GM18951 (cell line): ENCODE results near the gene GDPD5.

Source experiments
- POLR2A ChIP-seq: IDR thresholded peaks from 4 replicates; pipeline ENCODE4 v1.6.1; 2011; ENCODE audit warnings: mild to moderate bottlenecking; ENCODE audit not compliant: insufficient read length, insufficient read depth; ENCODE audit errors: extremely low read depth
- in situ Hi-C: fragments of 300-500 bp; cut with MboI; formaldehyde crosslinking; loops from one replicate; pipeline ENCODE4 v1.12.0; 2022; ENCODE audit warnings: low sequenced_read_pairs, mixed read lengths, inconsistent platforms; ENCODE audit not compliant: unreplicated experiment

GDPD5 gene

DNA sequence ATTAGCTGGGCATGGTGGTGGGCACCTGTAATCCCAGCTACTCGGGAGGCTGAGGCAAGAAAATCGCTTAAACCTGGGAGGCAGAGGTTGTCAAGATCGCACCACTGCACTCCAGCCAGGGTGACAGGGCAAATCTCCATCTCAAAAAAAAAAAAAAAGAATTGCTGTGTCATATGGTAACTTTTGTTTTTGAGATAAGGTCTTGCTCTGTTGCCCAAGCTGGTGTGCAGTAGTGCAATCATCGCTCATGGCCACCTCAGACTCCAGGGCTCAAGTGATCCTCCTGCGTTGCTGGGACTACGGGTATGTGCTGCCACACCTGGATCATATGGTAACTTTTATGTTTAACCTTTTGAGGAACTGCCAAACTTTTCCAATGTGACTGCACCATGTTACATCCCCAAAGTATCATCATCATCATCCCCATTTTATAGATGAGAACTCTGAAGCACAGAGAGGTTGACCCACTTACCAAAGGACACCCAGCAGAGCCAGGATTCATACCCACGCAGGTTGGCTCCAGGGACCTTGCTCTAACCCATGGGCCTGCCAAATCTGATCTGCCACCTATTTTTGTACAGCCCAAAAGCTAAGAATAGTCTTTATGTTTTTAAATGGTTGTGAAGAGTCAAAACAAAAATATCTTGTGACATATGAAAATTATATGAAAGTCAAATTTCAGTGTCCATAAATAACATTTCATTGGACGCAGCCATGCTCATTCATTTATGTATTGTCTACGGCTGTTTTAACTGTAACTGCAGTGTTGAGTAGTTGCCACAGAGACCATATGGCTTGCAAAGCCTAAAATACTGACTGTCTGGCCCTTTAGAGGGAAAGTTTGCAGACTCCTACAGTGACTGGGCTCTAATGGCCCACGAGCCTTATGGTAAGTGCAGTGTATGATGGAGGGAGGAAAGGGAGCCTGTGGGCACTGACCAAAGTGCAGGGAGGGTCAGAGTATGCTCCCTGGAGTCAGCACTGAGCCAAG lies 45.3 kb downstream of the GDPD5 start:
- TF ChIP-seq POLR2A, result no peak
- in situ Hi-C loops, result no loop called here

DNA sequence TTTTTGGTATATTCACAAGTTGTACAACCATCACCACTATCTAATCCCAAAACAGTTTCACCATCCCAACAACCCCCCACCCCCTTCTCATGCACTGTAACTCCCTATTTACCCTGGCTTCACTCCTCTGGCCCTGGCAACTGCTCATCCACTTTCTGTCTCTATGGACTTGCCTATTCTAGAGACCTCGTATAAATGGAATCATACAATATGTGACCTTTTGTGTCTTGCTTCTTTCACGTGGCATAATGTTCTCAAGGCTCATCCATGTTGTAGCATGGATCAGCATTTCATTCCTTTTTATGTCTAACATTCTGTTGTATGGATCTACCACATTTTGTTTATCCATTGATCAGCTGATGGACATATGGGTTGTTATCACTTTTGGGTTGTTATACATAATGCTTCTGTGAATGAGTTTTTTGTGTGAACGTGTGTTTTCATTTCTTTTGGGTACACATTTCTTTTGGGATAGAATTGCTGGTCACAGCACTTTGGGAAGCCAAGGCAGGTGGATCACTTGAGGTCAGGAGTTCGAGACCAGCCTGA lies 46.1 kb downstream of the GDPD5 start:
- TF ChIP-seq POLR2A, result no peak
- in situ Hi-C loops, result no loop called here

DNA sequence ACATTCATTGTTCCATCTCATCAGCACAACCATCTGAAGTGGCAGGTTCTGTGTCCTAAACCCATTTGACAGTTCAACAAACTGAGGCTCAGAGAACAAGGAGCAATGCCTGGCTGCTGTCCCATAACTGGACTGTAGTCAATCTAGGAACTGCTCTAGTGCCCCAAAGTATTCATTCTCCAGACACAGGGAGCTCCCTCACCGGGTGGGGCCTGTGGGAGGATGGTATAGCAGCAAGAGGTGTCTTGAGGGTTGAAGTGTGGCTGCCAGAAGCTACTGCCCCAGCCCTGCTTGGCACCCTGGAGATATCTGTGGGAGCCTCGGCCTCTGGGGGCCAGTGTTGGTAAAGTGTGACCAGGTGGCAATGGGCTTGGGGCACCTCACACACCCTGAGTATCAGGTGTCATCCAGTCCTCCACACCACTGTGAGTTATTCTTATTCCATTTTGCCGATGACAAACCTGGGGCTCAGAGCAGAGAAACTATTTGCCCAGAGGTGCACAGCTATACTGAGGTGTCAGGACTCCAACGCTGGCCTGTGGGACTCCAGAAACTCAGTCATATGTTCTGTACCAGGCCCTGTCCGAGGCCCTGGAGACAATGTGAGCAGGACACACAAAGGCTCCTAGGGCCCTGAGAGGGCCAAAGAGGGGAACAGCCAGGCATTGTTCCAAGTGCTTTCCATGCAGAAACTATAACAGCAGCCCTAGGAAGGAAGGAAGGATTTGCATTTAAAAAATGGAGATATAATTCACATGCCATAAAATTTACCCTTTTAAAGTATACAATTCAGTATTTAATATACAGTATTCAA lies 46.8 kb downstream of the GDPD5 start:
- in situ Hi-C loops, result no loop called here
- no peak for TF ChIP-seq POLR2A

DNA sequence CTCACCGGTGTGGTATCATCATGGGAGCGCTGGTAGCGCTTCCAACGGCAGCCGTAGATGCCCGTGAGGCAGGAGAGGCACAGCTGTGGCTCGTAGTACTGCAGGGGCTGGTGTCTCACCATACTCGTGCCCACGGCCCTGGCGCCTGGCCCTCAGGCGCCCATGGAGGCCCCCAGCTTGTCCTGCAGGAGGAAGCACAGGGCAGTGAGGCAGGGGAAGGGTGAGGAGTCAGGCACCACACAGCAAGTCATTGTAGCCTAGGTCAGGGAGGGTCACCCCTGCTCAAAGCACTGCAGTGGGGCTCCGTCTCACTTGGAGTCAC lies 48.2 kb downstream of the GDPD5 start:
- in situ Hi-C loops, result no loop called here
- no peak for TF ChIP-seq POLR2A

DNA sequence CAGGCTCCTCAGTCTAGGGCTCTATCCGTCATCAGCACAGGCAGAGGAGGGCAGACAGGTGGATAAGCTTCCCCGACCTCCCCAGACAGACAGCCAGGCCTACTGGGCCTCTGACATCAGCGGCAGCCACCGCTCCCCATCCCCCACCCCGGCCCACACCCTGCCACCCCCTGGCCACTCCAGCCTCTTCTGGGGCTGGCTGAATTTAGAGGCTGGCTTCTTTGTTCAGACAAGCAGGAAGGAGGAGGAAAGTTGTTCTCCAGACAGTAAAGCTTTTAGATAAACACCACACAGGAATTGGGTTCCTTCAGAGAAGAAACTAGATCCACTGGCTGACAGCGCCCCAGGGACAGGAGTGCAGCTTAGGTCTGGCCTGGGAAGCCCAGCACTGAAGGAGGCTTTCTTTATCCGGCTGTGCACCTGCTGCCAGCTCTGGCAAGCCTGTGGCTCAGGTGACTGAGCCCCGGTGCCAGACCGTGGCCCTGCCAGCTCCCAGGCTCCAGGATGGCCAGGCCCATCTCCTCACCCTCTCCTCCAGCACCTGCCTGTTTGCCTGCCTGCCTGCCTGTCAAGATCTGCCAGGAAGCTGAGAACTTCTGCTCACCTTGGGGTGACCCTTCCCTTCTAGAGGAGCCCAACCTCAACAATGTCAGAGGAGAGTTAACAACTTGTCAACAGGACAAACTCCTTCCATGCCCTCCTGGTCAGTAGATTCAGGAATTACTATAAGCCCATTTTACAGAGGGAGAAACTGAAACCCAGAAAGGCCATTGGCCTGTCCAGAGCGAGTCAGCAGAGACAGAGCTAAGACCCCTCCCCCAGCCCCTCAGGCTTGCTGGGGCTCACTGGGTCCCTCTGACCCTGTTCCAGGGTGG lies 48.8 kb downstream of the GDPD5 start:
- in situ Hi-C loops, result no loop called here
- TF ChIP-seq POLR2A, result no peak

DNA sequence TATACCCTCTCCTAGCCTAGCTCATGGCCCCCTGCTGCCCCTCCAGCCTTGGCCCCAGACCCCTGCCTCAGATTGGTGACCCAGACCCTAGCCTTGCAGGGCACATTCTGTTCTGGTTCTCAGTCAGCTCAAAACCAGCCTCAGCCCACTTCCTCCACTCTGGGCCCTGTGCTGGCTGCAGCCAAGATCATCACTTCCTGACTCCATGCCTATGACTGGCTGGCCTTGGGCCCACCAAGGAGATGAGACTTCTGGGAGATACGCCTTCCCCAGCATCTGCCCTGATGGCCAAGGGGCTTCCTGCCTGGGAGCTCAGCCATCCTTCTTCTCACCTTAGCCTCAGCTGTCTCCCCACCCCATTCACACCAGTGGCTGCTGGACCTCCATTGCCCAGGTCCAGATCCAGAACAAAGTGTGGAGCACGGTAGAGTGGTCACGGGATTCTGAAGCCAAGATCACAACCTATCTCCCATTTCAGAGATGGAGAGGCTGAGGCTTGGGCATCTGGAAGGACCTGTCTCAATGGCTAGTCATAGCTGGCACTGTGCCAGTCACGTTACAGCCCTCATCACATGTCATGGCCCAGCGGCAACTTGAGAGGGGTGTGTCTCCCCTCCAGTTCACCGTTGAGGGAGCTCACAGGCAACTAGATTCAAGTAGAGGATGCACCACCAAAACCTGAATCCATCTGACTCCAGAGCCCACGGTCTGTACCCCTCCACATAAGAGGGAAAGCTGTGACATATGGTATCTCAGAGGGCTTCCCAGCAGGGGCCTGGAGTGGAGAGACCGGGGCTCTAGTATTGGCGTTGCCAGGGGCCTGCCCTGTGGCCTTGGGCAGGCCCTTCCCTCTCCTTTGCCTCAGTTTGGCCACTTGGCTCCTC lies 49.7 kb downstream of the GDPD5 start:
- in situ Hi-C loops, result no loop called here
- TF ChIP-seq POLR2A, result no peak

DNA sequence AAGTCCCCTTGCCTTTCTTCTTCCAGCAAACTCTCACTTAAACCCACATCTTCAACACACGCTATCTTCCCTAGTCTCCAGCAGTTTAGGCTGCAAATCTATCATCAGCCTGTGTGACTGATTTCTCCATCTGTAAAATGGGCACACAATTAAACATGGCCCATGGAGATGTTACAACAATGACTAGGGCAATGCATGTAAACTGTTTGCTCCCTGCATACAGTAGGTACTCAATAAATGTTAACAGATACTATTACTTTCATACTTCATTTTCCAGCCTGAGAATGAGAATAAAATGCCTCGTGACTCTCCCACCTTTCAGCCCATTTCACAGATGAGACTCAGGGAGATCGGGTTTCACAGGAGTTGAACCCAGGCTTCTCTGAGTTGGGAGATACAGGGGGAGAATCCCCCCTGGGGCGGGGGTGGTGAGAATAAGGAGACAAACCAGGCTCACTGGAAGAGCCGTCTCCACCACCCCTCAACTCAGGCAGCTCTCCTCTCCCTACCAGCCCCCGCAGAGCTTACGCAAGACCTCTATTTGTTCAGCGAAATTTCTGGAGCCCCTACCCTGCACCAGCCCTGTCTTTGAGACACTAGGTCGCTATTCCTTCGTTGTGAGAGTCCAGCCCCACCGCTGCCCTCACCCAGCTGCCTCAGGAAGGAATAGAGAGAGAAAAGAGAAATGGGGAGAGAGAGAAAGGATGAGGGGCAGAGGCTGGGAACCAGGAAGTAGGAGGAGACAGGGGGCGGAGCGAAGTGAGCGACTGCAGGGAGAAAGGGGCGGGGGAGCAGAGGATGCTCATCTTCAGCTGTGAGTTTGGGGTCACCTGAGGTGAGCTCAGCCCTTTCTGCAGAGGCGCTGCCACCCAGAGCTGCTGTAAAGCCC lies 50.6 kb downstream of the GDPD5 start:
- no peak for TF ChIP-seq POLR2A
- in situ Hi-C loops, result no loop called here

DNA sequence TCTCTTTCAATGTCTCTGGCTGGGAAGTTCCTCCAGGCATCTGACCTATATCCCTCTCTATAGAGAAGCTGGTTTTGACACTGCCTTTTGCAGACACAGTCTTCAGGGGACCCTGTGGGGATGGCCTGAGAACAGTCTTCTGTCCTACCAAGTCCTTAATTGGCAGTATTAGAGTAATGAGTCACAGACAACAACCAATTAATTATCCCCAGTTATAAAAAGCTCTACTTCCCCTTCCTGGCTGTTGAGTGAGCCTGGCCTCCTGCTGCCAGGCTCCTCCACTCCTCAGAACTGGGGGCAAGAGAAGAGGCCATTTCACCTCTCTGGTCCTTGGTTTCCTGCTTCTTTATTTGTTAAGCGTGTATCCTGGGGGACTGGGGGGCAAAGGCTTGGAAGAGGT lies 51.5 kb downstream of the GDPD5 start:
- no peak for TF ChIP-seq POLR2A
- in situ Hi-C loops, result no loop called here

DNA sequence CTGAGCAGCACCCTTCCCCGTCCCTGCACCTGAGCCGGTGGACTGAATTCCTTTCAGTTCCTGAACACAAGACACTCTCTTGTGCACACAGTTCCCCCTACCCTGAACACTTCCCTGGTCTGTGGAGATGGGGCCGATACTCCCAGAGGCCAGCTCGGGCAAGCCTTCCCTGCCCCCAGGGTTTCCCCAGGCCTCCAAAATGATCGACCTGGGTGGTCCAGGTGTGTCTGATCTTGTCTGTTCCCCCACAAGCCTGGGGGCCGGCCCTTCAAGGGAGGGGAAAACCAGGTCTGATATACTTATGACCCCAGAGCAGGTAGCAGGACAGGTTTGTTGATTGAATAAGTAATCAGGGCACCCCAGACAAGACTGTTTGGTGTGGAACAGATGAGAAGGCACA lies 52.1 kb downstream of the GDPD5 start:
- TF ChIP-seq POLR2A, result no peak
- in situ Hi-C loops, result no loop called here

DNA sequence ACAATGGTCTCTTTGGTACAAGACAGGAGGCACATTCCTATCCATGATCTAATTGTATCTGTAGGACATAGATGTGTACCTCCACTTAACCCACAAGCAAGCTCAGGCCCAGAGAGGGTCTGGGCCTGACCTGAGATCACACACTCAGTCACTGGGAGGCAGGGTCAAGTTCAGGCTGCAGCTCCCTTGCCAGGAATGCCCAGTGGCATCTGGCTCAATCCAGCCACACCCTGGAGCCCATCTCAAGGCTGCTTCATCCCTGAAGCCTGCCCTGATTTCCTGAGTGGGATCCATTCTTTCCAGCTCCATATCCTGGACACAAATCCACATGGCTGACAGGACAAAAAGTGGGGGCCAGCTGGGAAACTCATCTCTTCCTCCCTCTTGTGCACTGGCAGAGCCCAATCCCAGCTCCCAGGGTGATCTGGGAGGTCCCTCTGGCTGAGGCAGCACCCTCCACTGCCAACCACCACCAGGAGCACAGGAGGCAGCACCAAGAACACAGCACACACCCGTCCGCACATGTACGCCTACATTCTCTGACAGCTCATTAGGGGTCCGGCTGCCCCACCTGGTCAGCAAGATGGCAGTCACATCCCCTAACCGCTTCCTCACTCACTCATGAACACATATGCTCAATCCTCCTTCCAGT lies 53.5 kb downstream of the GDPD5 start:
- no peak for TF ChIP-seq POLR2A
- in situ Hi-C loops, result no loop called here

DNA sequence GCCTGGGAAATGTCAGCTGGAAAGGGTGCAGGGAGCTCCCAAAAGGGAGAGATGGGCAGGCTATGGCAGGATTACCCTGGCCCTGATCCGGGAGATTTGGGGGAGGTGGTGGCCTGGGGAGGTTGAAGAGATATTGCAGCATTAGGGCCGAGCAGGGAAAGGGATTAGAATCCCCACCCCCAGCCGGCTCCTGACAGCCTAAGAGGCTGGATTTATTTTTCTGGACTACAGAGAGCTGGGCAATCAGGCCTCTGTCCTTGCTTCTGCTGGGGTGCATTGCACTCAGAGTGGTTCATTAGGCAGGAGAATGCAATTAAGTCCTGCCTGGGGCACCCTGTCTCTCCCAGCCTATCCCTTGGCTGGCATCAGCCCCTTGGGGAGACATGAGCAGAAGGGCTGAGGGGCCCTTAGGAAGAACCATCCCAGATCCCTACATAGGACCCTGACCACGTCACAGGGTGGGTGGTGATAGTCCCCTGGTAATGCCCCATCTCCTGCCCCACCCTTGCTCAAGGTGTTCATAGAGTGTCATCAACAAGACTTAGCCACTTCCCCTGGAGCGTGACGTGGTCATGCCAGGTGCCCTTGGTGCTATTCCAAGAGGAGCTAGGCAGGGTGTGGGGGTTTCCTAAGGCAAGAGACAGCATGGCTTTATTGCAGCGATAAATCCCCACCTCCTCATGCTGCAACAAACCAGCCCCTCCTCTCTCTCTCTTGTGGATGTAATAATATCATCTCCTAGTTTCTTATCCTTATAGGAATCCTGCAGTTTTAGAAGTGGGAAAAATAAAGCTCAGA lies 54.4 kb downstream of the GDPD5 start:
- in situ Hi-C loops, result no loop called here

More for the DNA sequence above, 54.4 kb downstream of the GDPD5 start:
- TF ChIP-seq POLR2A, result no peak
